ENCODE measurements around the gene PLCH1. TPM values are rescaled to one million over a fixed set of nuclear protein-coding genes. Genes with fewer than 3 reads are reported as not detected.

Gene PLCH1
- total and polyA plus RNA-seq, 4 donors, result 0.03 to 1.0 (median 0.22) TPM

- TF ChIP-seq ZBTB33 (IDR thresholded peaks at IDR 0.05), result no peak
- no peak for TF ChIP-seq HNF4A (conservative IDR thresholded peaks at IDR 0.05)
- TF ChIP-seq JUND (IDR thresholded peaks at IDR 0.05), result no peak
- no peak for TF ChIP-seq FOXA1 (IDR thresholded peaks at IDR 0.05)
- no peak for TF ChIP-seq TAF1 (conservative IDR thresholded peaks at IDR 0.05)
- no peak for TF ChIP-seq RXRA (IDR thresholded peaks at IDR 0.05)
- TF ChIP-seq MAX (IDR thresholded peaks at IDR 0.05), result no peak
These were observed 224.4 kb downstream of the PLCH1 start (continued) for GRCh38 chr3:155520463-155520862.

- H3K27ac ChIP-seq (ENCODE audit: low read depth in 1 of 2, low read length in 2 of 2), result no peak overlapping the region
- no peak overlapping the region for H3K9ac ChIP-seq (ENCODE audit: low read depth in 1 of 2, low read length in 2 of 2)
- no peak for DNase-seq (ENCODE audit: low spot score)
- no peak for TF ChIP-seq EGR1 (IDR thresholded peaks at IDR 0.05; ENCODE audit: low read depth in 2 of 2)
- no peaks in the 10 kb centered on the region for H3K9me3 ChIP-seq (ENCODE audit: control insufficient read depth in 4 of 4, low read length in 3 of 4)
- no peaks in the 10 kb centered on the region for H3K27me3 ChIP-seq (ENCODE audit: control insufficient read depth in 4 of 4, insufficient read depth in 4 of 4, low read length in 3 of 4)
- H3K4me1 ChIP-seq (ENCODE audit: control insufficient read depth in 4 of 4, insufficient read depth in 4 of 4, low read length in 3 of 4), result no peaks in the 10 kb centered on the region
- WGBS, result 85% methylated on average over 3 of the region's 3 CpGs
- no peak overlapping the region for H3K4me3 ChIP-seq (ENCODE audit: low read depth in 1 of 3, low read length in 3 of 3)
- H3K36me3 ChIP-seq (ENCODE audit: control insufficient read depth in 4 of 4, insufficient read depth in 3 of 4, low read depth in 1 of 4, low read length in 3 of 4), result no peaks in the 10 kb centered on the region
These were observed 225.8 kb downstream of the PLCH1 start for GRCh38 chr3:155519078-155519477.

GRCh38 chr3:155517903-155518302, 227.0 kb downstream of the PLCH1 start:
- Histone ChIP-seq H3K27ac (ENCODE audit: low read depth in 1 of 2, low read length in 2 of 2) (no peak overlapping the region), H3K36me3 (ENCODE audit: control insufficient read depth in 4 of 4, insufficient read depth in 3 of 4, low read depth in 1 of 4, low read length in 3 of 4) (no peaks in the 10 kb centered on the region), H3K9ac (ENCODE audit: low read depth in 1 of 2, low read length in 2 of 2) (no peak overlapping the region), H3K4me1 (ENCODE audit: control insufficient read depth in 4 of 4, insufficient read depth in 4 of 4, low read length in 3 of 4) (no peaks in the 10 kb centered on the region), H3K27me3 (ENCODE audit: control insufficient read depth in 4 of 4, insufficient read depth in 4 of 4, low read length in 3 of 4) (no peaks in the 10 kb centered on the region), H3K4me3 (ENCODE audit: low read depth in 1 of 3, low read length in 3 of 3) (no peak overlapping the region), H3K9me3 (ENCODE audit: control insufficient read depth in 4 of 4, low read length in 3 of 4) (no peaks in the 10 kb centered on the region)
- 87% methylated on average over 1 of the region's 1 CpG for WGBS
- TF ChIP-seq CTCF (IDR thresholded peaks at IDR 0.05; ENCODE audit: low read depth, low read length, missing input control), result no peak
- TF ChIP-seq YY1 (IDR thresholded peaks at IDR 0.05), result no peak
- no peak for TF ChIP-seq RAD21 (IDR thresholded peaks at IDR 0.05)
- TF ChIP-seq TAF1 (conservative IDR thresholded peaks at IDR 0.05), result no peak
- TF ChIP-seq RXRA (IDR thresholded peaks at IDR 0.05), result no peak
- no peak for TF ChIP-seq EGR1 (IDR thresholded peaks at IDR 0.05; ENCODE audit: low read depth in 2 of 2)
- no peak for TF ChIP-seq HNF4A (conservative IDR thresholded peaks at IDR 0.05)
- no peak for TF ChIP-seq REST (IDR thresholded peaks at IDR 0.05)
- DNase-seq (ENCODE audit: low spot score), result no peak
